Gastroesophageal sphincter (tissue), 4 donors: ENCODE data around the gene PARD6A. TPM values are rescaled to one million over a fixed set of nuclear protein-coding genes. Genes with fewer than 3 reads are reported as not detected.

Source experiments
- ATAC-seq: fragments of 150-250 bp; one replicate; pipeline ENCODE4 v1.9.1; 2016; ENCODE audit warnings: mild to moderate bottlenecking, moderate library complexity
- H3K27ac ChIP-seq, 4 donors: fragments of 200-600 bp; sonication (generic) in 3 of 4; 1 replicate in 3 of 4; 2 replicates in 1 of 4; pipeline ENCODE4 v1.5.1; 2016 to 2019
- H3K27me3 ChIP-seq: fragments of 200-600 bp; sonication (generic); one replicate; pipeline ENCODE4 v1.5.1; 2019
- H3K36me3 ChIP-seq, 2 donors: fragments of 200-600 bp; sonication (generic); one replicate each; pipeline ENCODE4 v1.5.1; 2019; ENCODE audit warnings: control low read depth in 1 of 2
- H3K4me1 ChIP-seq, 3 donors: fragments of 200-600 bp; sonication (generic); 1 replicate in 2 of 3; 2 replicates in 1 of 3; pipeline ENCODE4 v1.5.1; 2016 to 2019; ENCODE audit warnings: control low read depth in 2 of 3
- H3K4me3 ChIP-seq, 2 donors: fragments of 200-600 bp; sonication (generic); one replicate each; pipeline ENCODE4 v1.5.1; 2019; ENCODE audit warnings: mild to moderate bottlenecking in 1 of 2, moderate library complexity in 1 of 2
- H3K9me3 ChIP-seq, 3 donors: fragments of 200-600 bp; sonication (generic); one replicate each; pipeline ENCODE4 v1.5.1; 2017 to 2019; ENCODE audit warnings: control low read depth in 2 of 3
- EP300 ChIP-seq: sonication (generic); formaldehyde crosslinking; IDR thresholded peaks from one replicate; pipeline ENCODE4 v1.6.1; 2017; ENCODE audit warnings: antibody characterized with exemption, mild to moderate bottlenecking
- POLR2A ChIP-seq, 2 donors: fragments of 450-650 bp; IDR thresholded peaks; one replicate each; pipeline ENCODE4 v1.6.1; 2017; ENCODE audit warnings: antibody characterized with exemption in 2 of 2, mild to moderate bottlenecking in 2 of 2, moderate library complexity in 1 of 2
- POLR2AphosphoS5 ChIP-seq: sonication (generic); formaldehyde crosslinking; IDR thresholded peaks from one replicate; pipeline ENCODE4 v1.6.1; 2017; ENCODE audit warnings: antibody characterized with exemption
- WGBS, 2 donors: methylation state at CpG; one replicate each; pipeline ENCODE4 v1.1.5; 2018; ENCODE audit warnings: low coverage in 1 of 2; 5-methylcytosine and 5-hydroxymethylcytosine counted together
- total RNA-seq, 4 donors: library from RNA; depleted of rRNA; stranded (reverse); fragments of >200 nt; gene quantifications; one replicate each; pipeline ENCODE4 v1.1.0, GENCODE V29; 2016
- TF ChIP-seq, protein P1 (sequence below), 4 experiments: fragments of 200-600 bp in 2 of 4; fragments of 450-650 bp in 2 of 4; sonication (generic) in 1 of 4; IDR thresholded peaks; one replicate each; pipeline ENCODE4 v1.5.1; 2017 to 2019; ENCODE audit warnings: antibody characterized with exemption in 4 of 4, mild to moderate bottlenecking in 2 of 4, moderate library complexity in 2 of 4

Gene PARD6A
- total RNA-seq, 4 donors from 2014 or later, result 5.9 to 13.4 (median 6.5) TPM

DNA sequence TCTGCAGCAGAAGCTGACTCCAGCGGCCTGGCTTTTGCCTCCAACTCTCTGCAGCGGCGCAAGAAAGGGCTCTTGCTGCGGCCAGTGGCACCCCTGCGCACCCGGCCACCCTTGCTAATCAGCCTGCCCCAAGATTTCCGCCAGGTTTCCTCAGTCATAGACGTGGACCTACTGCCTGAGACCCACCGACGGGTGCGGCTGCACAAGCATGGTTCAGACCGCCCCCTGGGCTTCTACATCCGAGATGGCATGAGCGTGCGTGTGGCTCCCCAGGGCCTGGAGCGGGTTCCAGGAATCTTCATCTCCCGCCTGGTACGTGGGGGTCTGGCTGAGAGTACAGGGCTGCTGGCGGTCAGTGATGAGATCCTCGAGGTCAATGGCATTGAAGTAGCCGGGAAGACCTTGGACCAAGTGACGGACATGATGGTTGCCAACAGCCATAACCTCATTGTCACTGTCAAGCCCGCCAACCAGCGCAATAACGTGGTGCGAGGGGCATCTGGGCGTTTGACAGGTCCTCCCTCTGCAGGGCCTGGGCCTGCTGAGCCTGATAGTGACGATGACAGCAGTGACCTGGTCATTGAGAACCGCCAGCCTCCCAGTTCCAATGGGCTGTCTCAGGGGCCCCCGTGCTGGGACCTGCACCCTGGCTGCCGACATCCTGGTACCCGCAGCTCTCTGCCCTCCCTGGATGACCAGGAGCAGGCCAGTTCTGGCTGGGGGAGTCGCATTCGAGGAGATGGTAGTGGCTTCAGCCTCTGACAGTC, 1.3 kb downstream of the PARD6A start:
- H3K36me3 ChIP-seq, result peaks cover 0 to 49% of the 10 kb centered on the region in 2 donors
- peak overlapping the region in 3 of 4 donors; percentile 95 to 98 (median 98) for H3K27ac ChIP-seq
- TF ChIP-seq POLR2AphosphoS5 (no peak), POLR2A (IDR thresholded peaks at IDR 0.05) (no peak)
- TF ChIP-seq, protein P1, sequence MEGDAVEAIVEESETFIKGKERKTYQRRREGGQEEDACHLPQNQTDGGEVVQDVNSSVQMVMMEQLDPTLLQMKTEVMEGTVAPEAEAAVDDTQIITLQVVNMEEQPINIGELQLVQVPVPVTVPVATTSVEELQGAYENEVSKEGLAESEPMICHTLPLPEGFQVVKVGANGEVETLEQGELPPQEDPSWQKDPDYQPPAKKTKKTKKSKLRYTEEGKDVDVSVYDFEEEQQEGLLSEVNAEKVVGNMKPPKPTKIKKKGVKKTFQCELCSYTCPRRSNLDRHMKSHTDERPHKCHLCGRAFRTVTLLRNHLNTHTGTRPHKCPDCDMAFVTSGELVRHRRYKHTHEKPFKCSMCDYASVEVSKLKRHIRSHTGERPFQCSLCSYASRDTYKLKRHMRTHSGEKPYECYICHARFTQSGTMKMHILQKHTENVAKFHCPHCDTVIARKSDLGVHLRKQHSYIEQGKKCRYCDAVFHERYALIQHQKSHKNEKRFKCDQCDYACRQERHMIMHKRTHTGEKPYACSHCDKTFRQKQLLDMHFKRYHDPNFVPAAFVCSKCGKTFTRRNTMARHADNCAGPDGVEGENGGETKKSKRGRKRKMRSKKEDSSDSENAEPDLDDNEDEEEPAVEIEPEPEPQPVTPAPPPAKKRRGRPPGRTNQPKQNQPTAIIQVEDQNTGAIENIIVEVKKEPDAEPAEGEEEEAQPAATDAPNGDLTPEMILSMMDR (IDR thresholded peaks at IDR 0.05), result no peak
- H3K4me3 ChIP-seq, result no peak overlapping the region
- no peaks in the 10 kb centered on the region for H3K9me3 ChIP-seq
- ATAC-seq, result no peak
- H3K4me1 ChIP-seq, result peaks cover 0 to 54% (median 25%) of the 10 kb centered on the region in 3 donors
- 100% methylated on average over 2 of the region's 34 CpGs; no CpG with 5 or more reads in 1 of the 2 donors for WGBS, 2 donors
- no peaks in the 10 kb centered on the region for H3K27me3 ChIP-seq

DNA sequence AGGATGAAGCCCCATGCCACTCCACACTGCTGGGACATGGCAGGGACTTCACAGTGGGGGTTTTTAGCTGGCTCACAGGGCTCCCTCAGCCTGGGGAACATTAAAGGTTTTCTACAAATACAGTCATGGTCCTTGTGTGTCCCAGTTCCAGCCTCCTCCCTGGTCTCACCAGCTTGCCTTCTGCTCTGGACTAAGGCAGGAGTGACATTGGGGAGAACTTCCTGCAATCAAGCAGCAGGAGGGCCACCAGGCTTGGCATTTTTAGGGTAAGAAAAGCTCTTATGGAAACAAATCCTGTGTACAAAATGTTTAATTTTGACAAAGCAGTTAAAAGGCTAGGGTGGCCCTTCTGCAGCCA, 1.9 kb downstream of the PARD6A start:
- TF ChIP-seq, protein P1 (IDR thresholded peaks at IDR 0.05), result no peak
- TF ChIP-seq POLR2A (IDR thresholded peaks at IDR 0.05), result no peak
- no peak for TF ChIP-seq EP300
- TF ChIP-seq POLR2AphosphoS5, result no peak
- no peak overlapping the region for H3K27ac ChIP-seq

DNA sequence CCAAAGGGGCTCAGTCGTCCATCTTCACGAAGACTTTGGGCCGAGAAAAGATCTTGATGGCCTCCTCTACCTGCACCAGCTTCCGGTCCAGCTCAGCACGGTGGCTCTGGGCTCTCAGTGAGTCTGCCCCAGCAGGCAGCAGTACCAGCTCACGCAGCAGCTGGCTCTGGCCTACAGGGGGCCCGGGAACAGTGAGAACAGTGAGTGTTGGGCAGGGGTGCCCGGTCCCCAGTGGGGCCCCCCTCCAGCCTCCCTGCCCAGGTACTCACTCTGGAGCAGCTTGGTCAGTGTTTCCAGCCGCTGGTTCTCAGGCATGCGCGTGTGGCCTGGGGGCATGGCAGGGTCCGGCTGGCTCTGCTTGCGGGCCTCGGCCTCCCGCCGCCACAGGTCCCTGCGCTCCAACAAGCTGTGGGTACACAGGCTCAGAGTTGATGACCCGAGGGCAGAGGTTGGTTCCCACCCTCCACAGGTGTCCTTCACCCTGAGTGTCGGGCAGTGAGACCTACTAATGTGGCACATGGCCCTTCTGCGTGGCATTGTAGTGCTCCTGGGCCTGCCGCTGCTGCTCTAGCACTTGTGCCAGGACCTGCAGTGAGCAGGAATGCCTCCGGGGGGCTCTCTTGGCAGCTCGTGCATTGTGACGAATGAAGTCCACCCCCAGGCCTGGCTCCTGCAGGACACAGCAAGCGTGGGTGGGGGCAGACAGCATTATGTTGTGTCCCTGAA, 2.6 kb downstream of the PARD6A start:
- peaks cover 0 to 65% (median 37%) of the 10 kb centered on the region in 3 donors for H3K4me1 ChIP-seq
- WGBS, 2 donors, result 80% methylated on average over 1 of the region's 25 CpGs; no CpG with 5 or more reads in 1 of the 2 donors
- H3K4me3 ChIP-seq, result no peak overlapping the region
- no peak overlapping the region for H3K27ac ChIP-seq
- no peaks in the 10 kb centered on the region for H3K9me3 ChIP-seq
- H3K36me3 ChIP-seq, result peaks cover 0 to 37% of the 10 kb centered on the region in 2 donors
- TF ChIP-seq POLR2AphosphoS5, result no peak
- TF ChIP-seq, protein P1 (IDR thresholded peaks at IDR 0.05), result no peak
- no peak for ATAC-seq
- no peaks in the 10 kb centered on the region for H3K27me3 ChIP-seq

More for the DNA sequence above, 1.9 kb downstream of the PARD6A start:
- Histone ChIP-seq H3K27me3 (no peaks in the 10 kb centered on the region), H3K36me3 (peaks cover 0 to 44% of the 10 kb centered on the region in 2 donors), H3K4me3 (no peak overlapping the region), H3K9me3 (no peaks in the 10 kb centered on the region), H3K4me1 (peaks cover 0 to 60% (median 30%) of the 10 kb centered on the region in 3 donors)
- ATAC-seq, result no peak

DNA sequence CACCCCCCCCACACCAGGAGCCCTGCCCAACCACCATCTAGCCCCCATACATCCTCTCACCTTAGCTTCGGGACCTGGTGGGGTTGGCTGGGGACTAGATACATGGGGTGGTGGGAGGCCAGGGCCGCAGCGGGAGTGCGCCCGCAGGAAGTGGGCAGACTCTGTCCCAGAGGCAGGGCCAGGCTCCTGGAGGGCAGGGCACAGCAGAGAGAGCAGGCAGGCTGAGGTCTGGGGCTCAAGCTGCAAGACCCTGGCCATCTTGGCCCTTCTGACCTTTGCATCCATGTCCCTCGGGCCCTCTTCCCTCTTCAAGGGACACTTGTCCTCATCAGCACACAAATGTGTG, 3.1 kb downstream of the PARD6A start:
- Histone ChIP-seq H3K27me3 (no peaks in the 10 kb centered on the region), H3K27ac (no peak overlapping the region), H3K9me3 (no peaks in the 10 kb centered on the region), H3K36me3 (peaks cover 0 to 31% of the 10 kb centered on the region in 2 donors), H3K4me1 (peaks cover 0 to 63% (median 36%) of the 10 kb centered on the region in 3 donors), H3K4me3 (no peak overlapping the region)
- ATAC-seq, result no peak
- WGBS, 2 donors, result 100% methylated on average over 1 of the region's 6 CpGs; no CpG with 5 or more reads in 1 of the 2 donors
- TF ChIP-seq, protein P1 (IDR thresholded peaks at IDR 0.05), result no peak
- TF ChIP-seq EP300, result no peak
- TF ChIP-seq POLR2A (IDR thresholded peaks at IDR 0.05), result no peak

DNA sequence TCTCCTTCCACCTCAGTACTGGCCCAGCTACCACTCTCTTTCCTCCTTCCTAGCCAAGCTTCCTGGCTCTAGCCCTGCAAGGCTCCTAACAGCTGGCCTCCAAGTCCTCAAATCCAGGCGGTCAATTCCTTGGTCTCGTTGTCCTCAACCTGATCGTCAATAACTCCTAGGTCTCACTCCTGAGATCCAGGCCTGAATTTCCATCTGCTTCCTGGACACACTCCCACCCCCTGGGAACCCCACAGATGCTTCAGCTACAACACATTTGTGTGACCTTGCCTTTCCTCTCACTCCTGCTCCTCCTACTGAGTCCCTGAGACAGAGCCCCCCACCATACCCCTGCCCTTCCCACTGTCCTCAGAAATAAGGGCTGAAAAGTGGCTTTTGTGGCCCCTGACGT, 3.5 kb downstream of the PARD6A start:
- 78 to 87% methylated on average over 4 of the region's 4 CpGs for WGBS, 2 donors
- Histone ChIP-seq H3K4me3 (no peak overlapping the region), H3K4me1 (peaks cover 0 to 59% (median 32%) of the 10 kb centered on the region in 3 donors), H3K27me3 (no peaks in the 10 kb centered on the region), H3K27ac (no peak overlapping the region), H3K9me3 (no peaks in the 10 kb centered on the region), H3K36me3 (peaks cover 0 to 31% of the 10 kb centered on the region in 2 donors)
- TF ChIP-seq, protein P1 (IDR thresholded peaks at IDR 0.05), result no peak
- TF ChIP-seq POLR2AphosphoS5 (no peak), POLR2A (IDR thresholded peaks at IDR 0.05) (no peak)
- no peak for ATAC-seq
